IMR-90 (cell line): Measurements from ENCODE around the gene C10orf105. TPM values are rescaled to one million over a fixed set of nuclear protein-coding genes. Genes with fewer than 3 reads are reported as not detected.

Source experiments
- ATAC-seq: fragments of 200-7000 bp; cut with Tn5 transposase; 2 replicates; pipeline ENCODE4 v1.9.1; 2020; ENCODE audit warnings: low read depth, mild to moderate bottlenecking, moderate library complexity
- BruUV-seq: library from RNA; stranded (reverse); fragments of 400-500 nt; replicated peaks from 2 replicates; lab custom pipeline; 2021; lab: Mats Ljungman, UMichigan
- CTCF ChIA-PET: fragments of 300-600 bp; formaldehyde crosslinking; extraction: SDS; loops from one replicate; lab custom pipeline; 2021; ENCODE audit warnings: antibody characterized with exemption; lab: Yijun Ruan, JAX
- POLR2A ChIA-PET: fragments of 300-600 bp; sonication (Branson Sonifier 250); formaldehyde crosslinking; loops from one replicate; lab custom pipeline; 2022; ENCODE audit warnings: antibody characterized with exemption; ENCODE audit not compliant: unreplicated experiment; lab: Charles Lee
- DNase-seq: peaks from one replicate; pipeline ENCODE4 v3.0.0; 2013
- H2AFZ ChIP-seq: replicated peaks from 2 replicates; pipeline ENCODE3; 2013; ENCODE audit warnings: low read length, mild to moderate bottlenecking; ENCODE audit not compliant: poor library complexity
- H2AK5ac ChIP-seq: 2 replicates; pipeline ENCODE4 v1.6.1; 2013; ENCODE audit warnings: low read depth, low read length, inconsistent platforms
- H2AK9ac ChIP-seq: replicated peaks from 2 replicates; pipeline ENCODE3; 2013; ENCODE audit warnings: mild to moderate bottlenecking, low read depth, low read length, moderate library complexity; ENCODE audit not compliant: poor library complexity
- H2BK120ac ChIP-seq: 2 replicates; pipeline ENCODE4 v1.6.1; 2013; ENCODE audit warnings: low read depth, low read length, inconsistent platforms
- H2BK15ac ChIP-seq: 3 replicates; pipeline ENCODE4 v1.6.1; 2013; ENCODE audit warnings: low read depth, low read length, inconsistent platforms
- H2BK20ac ChIP-seq: 2 replicates; pipeline ENCODE4 v1.6.1; 2013; ENCODE audit warnings: low read depth, mild to moderate bottlenecking, inconsistent platforms, low read length, moderate library complexity
- H2BK5ac ChIP-seq: 2 replicates; pipeline ENCODE4 v1.6.1; 2013; ENCODE audit warnings: mild to moderate bottlenecking, low read depth, low read length, inconsistent platforms; ENCODE audit not compliant: poor library complexity, severe bottlenecking
- H3K14ac ChIP-seq: replicated peaks from 2 replicates; pipeline ENCODE4 v1.6.1; 2013; ENCODE audit warnings: low read depth, low read length, inconsistent platforms
- H3K18ac ChIP-seq: 2 replicates; pipeline ENCODE4 v1.6.1; 2013; ENCODE audit warnings: low read depth, low read length, control low read depth
- H3K23ac ChIP-seq: 2 replicates; pipeline ENCODE4 v1.6.1; 2013; ENCODE audit warnings: low read depth, low read length, inconsistent platforms
- H3K27ac ChIP-seq: 2 replicates; pipeline ENCODE4 v1.5.1; 2013; ENCODE audit warnings: mild to moderate bottlenecking, control low read depth, low read length; ENCODE audit not compliant: insufficient read depth
- H3K27me3 ChIP-seq: 2 replicates; pipeline ENCODE4 v1.6.1; 2013; ENCODE audit warnings: low read length; ENCODE audit not compliant: control insufficient read depth, insufficient read depth
- H3K36me3 ChIP-seq: 2 replicates; pipeline ENCODE4 v1.6.1; 2013; ENCODE audit warnings: low read length, mixed read lengths; ENCODE audit not compliant: control insufficient read depth, insufficient read depth
- H3K4ac ChIP-seq: 2 replicates; pipeline ENCODE4 v1.6.1; 2013; ENCODE audit warnings: low read depth, low read length, inconsistent platforms
- H3K4me1 ChIP-seq: 2 replicates; pipeline ENCODE4 v1.6.1; 2013; ENCODE audit warnings: low read length, mixed read lengths; ENCODE audit not compliant: control insufficient read depth, insufficient read depth
- H3K4me2 ChIP-seq: 2 replicates; pipeline ENCODE4 v1.6.1; 2013; ENCODE audit warnings: low read depth, mild to moderate bottlenecking, control low read depth, low read length, moderate library complexity
- H3K4me3 ChIP-seq: 2 replicates; pipeline ENCODE4 v1.5.1; 2013; ENCODE audit warnings: low read depth, mild to moderate bottlenecking, control low read depth, low read length, moderate library complexity; ENCODE audit not compliant: insufficient read depth
- H3K56ac ChIP-seq: 2 replicates; pipeline ENCODE4 v1.6.1; 2013; ENCODE audit warnings: low read length, inconsistent platforms; ENCODE audit not compliant: insufficient read depth; ENCODE audit errors: extremely low read depth
- H3K79me1 ChIP-seq, 2 experiments: 2 replicates each; pipeline ENCODE4 v1.6.1; 2013; ENCODE audit warnings: low read length in 2 of 2, inconsistent platforms in 1 of 2, low read depth in 1 of 2
- H3K9ac ChIP-seq: 2 replicates; pipeline ENCODE4 v1.6.1; 2013; ENCODE audit warnings: low read depth, low read length, control low read depth
- H3K9me1 ChIP-seq: 2 replicates; pipeline ENCODE4 v1.6.1; 2013; ENCODE audit warnings: low read length, inconsistent platforms; ENCODE audit not compliant: insufficient read depth
- H3K9me3 ChIP-seq: 2 replicates; pipeline ENCODE4 v1.6.1; 2013; ENCODE audit warnings: low read length; ENCODE audit not compliant: control insufficient read depth, insufficient read depth
- H4K20me1 ChIP-seq: 2 replicates; pipeline ENCODE4 v1.6.1; 2013; ENCODE audit warnings: low read length, inconsistent platforms; ENCODE audit not compliant: insufficient read depth
- H4K5ac ChIP-seq: 2 replicates; pipeline ENCODE4 v1.6.1; 2013; ENCODE audit warnings: mild to moderate bottlenecking, low read depth, low read length, control low read depth
- H4K8ac ChIP-seq, 2 experiments: 2 replicates each; pipeline ENCODE4 v1.6.1; 2013; ENCODE audit warnings: low read depth in 2 of 2, low read length in 2 of 2, control low read depth in 1 of 2, inconsistent platforms in 1 of 2
- H4K91ac ChIP-seq: 2 replicates; pipeline ENCODE4 v1.6.1; 2013; ENCODE audit warnings: low read depth, low read length, inconsistent platforms; ENCODE audit not compliant: insufficient read depth
- CEBPB ChIP-seq: IDR thresholded peaks from 2 replicates; pipeline ENCODE4 v1.6.1; 2012; ENCODE audit warnings: low read depth, low read length, improper control_type of control experiment
- MXI1 ChIP-seq: IDR thresholded peaks from 2 replicates; pipeline ENCODE4 v1.6.1; 2012; ENCODE audit warnings: low read depth, mild to moderate bottlenecking, low read length, moderate library complexity, borderline replicate concordance
- NFE2L2 ChIP-seq: fragments of 150-350 bp; IDR thresholded peaks from 2 replicates; pipeline ENCODE4 v1.6.1; 2016; ENCODE audit warnings: low read depth, mild to moderate bottlenecking, low read length
- POLR2A ChIP-seq: IDR thresholded peaks from 2 replicates; pipeline ENCODE4 v1.6.1; 2012; ENCODE audit warnings: mild to moderate bottlenecking, low read depth, low read length
- RAD21 ChIP-seq: IDR thresholded peaks from 2 replicates; pipeline ENCODE4 v1.6.1; 2012; ENCODE audit warnings: low read length, improper control_type of control experiment
- RFX5 ChIP-seq: IDR thresholded peaks from 2 replicates; pipeline ENCODE4 v1.8.0; 2012; ENCODE audit warnings: low read depth, mild to moderate bottlenecking, low read length, moderate library complexity
- WGBS, 2 experiments: methylation state at CpG; one replicate each; pipeline versions ENCODE4 v1.1.5 to v1.1.7; 2013; ENCODE audit warnings: missing lambda C conversion rate in 2 of 2; ENCODE audit not compliant: insufficient read length in 1 of 2; ENCODE audit errors: extremely low coverage in 2 of 2; 5-methylcytosine and 5-hydroxymethylcytosine counted together
- dilution Hi-C: fragments of 300-500 bp; cut with HindIII; formaldehyde crosslinking; loops from one replicate; pipeline ENCODE4 v1.14.3; 2018; ENCODE audit warnings: low sequenced_read_pairs; ENCODE audit not compliant: unreplicated experiment
- in situ Hi-C: fragments of 300-500 bp; cut with MboI; formaldehyde crosslinking; loops from 3 replicates; pipeline ENCODE4 v1.14.3; 2019; ENCODE audit warnings: low sequenced_read_pairs, inconsistent platforms, mixed read lengths
- intact Hi-C: fragments of 100-400 bp; cut with micrococcal nuclease; formaldehyde crosslinking; loops from 2 replicates; pipeline ENCODE4 v1.10.0; 2022
- polyA plus RNA-seq, 3 experiments: library from polyadenylated mRNA; depleted of rRNA; stranded (reverse); fragments of >200 nt; gene quantifications; 2 replicates each; pipeline ENCODE4 v1.2.3, GENCODE V29; 2012; ENCODE audit warnings: low replicate concordance in 1 of 3
- total RNA-seq: library from RNA; depleted of rRNA; stranded (reverse); fragments of >200 nt; gene quantifications from 2 replicates; pipeline ENCODE4 v1.2.3, GENCODE V29; 2012
- TF ChIP-seq, protein P1 (sequence below): fragments of 150-350 bp; IDR thresholded peaks from 2 replicates; pipeline ENCODE4 v1.6.1; 2016; ENCODE audit warnings: low read depth, mild to moderate bottlenecking, low read length, moderate library complexity, borderline replicate concordance

Gene C10orf105
- total and polyA plus RNA-seq, 2 of the 4 experiments (the other 2 are of a cell fraction), result under 0.01 TPM; not detected in 1

- H2BK15ac ChIP-seq, result no peak overlapping the region
- no peak overlapping the region for H3K27ac ChIP-seq
- CTCF ChIA-PET, result no interaction called here
- no peaks in the 10 kb centered on the region for H3K79me1 ChIP-seq
- DNase-seq (no peak), ATAC-seq (no peak)
- H3K9ac ChIP-seq, result no peak overlapping the region
- intact Hi-C loops, result no loop called here
- no peaks in the 10 kb centered on the region for H3K9me1 ChIP-seq
- in situ Hi-C loops, result no loop called here
- WGBS, 2 experiments, result no CpG with 5 or more reads among the region's 4 CpGs
- H2AFZ ChIP-seq, result no peak overlapping the region
- H3K9me3 ChIP-seq, result peaks cover 2% of the 10 kb centered on the region; the same call in 1 of the 2 replicates
- H3K23ac ChIP-seq, result no peak overlapping the region
- dilution Hi-C loops, result no loop called here
- no peak overlapping the region for H4K8ac ChIP-seq
- H3K4me1 ChIP-seq, result peaks cover 2% of the 10 kb centered on the region; the same call in 1 of the 2 replicates
- no peak overlapping the region for H3K4ac ChIP-seq
- TF ChIP-seq CEBPB (no peak), RAD21 (no peak), NFE2L2 (no peak), RFX5 (no peak), POLR2A (no peak), MXI1 (no peak)
- TF ChIP-seq, protein P1, sequence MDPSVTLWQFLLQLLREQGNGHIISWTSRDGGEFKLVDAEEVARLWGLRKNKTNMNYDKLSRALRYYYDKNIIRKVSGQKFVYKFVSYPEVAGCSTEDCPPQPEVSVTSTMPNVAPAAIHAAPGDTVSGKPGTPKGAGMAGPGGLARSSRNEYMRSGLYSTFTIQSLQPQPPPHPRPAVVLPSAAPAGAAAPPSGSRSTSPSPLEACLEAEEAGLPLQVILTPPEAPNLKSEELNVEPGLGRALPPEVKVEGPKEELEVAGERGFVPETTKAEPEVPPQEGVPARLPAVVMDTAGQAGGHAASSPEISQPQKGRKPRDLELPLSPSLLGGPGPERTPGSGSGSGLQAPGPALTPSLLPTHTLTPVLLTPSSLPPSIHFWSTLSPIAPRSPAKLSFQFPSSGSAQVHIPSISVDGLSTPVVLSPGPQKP, result no peak
- no peak overlapping the region for H4K5ac ChIP-seq
- no peak overlapping the region for H2BK5ac ChIP-seq
- H3K18ac ChIP-seq, result no peak overlapping the region
- no peak overlapping the region for H3K14ac ChIP-seq
- H3K4me2 ChIP-seq, result no peak overlapping the region
- POLR2A ChIA-PET, result no interaction called here
- BruUV-seq, result no TSS peak
- no peak overlapping the region for H2AK9ac ChIP-seq
- no peak overlapping the region for H2BK20ac ChIP-seq
- H3K36me3 ChIP-seq, result no peaks in the 10 kb centered on the region
- H3K56ac ChIP-seq, result no peak overlapping the region
- peaks cover 9% of the 10 kb centered on the region for H3K27me3 ChIP-seq
- no peak overlapping the region for H4K91ac ChIP-seq
- no peaks in the 10 kb centered on the region; the same call in 1 of the 2 replicates for H4K20me1 ChIP-seq
- no peak overlapping the region for H3K4me3 ChIP-seq
- no peak overlapping the region for H2BK120ac ChIP-seq
- H2AK5ac ChIP-seq, result no peak overlapping the region
Observed at GRCh38 chr10:71741029-71741428, 21.5 kb upstream of the C10orf105 start.
